ELF-1 (cell line): Measurements from ENCODE around the gene SMAD6.
"Not testable (repeated sequence)": the region's sequence is repeated elsewhere in the genome, so short reads cannot be mapped to it uniquely, and the experiment has no call there.

Experiments
- DNase-seq: peaks from one replicate; pipeline ENCODE4 v3.0.0-alpha.2; 2016; ENCODE audit warnings: low read depth, low spot score

Gene SMAD6

DNA sequence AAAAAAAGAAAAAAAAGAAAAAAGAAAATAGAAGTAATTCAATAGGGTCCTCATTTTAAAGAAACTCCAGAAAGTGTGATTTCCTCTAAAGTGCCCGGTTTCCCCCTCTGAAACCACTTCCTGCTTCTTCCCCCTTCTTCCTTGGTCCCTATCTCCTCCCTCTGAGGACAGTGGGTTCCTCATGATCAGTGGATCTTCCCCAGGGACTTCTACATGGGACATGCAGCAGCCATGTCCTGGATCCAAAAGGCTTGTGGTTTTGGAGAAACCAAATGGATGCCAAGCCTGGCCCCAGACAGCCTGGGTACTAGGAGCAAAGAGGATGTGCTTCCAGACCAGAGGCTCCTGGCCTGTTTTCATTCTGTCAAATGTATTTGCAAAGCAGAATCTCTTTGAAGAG, 26.6 kb upstream of the SMAD6 start:
- no peak for DNase-seq

DNA sequence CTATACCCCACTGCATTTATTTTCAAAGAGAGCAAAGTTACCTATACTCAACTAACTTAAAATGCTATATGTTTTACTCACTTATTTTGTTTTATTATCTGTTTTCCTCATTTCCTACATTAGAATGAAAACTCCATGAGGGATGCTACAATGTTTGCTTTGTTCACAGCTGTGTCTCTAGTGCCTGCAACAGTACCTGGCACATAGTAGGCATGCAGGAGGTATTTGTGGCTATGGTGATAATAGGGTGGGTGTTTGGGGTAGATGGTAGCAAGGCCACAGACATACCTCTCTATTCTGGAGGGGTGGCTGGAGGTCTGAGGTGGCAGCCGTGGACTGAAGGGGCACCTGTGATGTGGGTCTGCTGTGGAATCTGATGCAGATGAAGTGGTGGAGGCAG, 24.7 kb upstream of the SMAD6 start:
- no peak for DNase-seq

DNA sequence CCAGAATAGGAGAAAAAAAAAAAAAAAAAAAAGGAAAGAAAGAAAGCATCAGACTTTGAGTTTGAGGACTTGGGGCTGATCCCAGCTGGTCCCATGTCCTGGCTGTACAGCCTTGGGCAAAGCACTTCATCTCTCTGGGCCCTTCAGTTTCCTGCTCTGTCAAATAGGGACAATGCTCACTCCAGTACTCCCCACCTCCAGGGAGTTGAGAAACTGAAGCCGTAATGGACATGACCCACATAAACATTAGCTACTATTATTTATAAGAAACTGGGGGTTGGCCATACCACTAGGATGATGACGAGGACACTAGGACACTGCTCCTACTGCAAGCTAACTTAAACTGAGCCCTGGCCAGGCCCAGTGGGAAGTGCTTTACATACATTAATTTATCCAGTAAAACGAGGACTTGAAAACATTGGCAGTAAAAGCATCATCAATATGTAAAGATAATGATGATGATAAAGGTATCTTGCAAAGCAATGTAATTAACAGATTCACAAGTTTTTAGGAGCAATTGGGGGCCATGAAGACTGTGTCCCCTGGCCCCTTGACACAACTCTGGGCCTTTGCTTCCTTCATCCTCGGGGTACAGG, 22.9 kb upstream of the SMAD6 start:
- DNase-seq: no peak

DNA sequence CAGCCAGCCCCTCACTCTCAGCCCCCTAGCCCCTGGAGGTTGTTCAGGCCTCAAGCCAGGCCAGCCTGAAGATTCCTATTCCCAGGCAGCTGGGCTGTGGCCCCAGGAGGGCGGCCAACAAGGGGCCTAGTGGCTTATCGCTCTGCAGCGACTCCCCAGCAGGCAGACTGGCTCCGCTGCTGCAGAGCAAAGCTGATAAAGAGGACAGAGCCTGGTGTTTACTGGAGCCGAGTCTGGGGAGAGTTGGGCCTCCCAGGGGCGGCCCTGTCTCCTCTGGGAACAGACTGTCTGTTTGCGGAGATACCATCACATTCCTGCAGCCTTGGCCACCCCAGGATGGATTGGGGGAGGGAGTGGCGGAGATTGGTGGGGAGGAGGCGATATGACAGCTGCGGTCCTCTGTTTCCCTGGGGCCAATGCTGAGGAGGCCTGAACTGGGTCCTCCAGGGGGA, 22.4 kb upstream of the SMAD6 start:
- DNase-seq: peak; percentile 93

DNA sequence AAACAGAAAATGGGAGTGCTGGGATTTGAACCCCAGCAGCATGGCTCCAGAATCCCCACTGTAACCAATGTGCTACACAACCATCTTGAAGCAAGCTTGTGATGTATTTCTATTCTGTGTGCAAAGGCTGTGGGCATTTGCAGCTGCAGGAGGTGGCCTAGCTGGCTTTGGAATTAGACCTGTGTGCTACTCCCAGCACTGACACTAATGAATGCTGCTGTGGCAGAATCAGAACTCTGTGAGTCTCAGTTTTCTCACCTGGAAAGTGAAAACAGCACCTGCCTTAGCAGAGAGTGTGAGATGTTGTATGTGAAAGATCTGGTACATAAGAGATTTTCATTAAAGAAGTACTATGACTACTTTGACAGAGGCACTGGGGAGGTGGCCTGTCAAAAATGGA, 21.5 kb upstream of the SMAD6 start:
- no peak for DNase-seq

DNA sequence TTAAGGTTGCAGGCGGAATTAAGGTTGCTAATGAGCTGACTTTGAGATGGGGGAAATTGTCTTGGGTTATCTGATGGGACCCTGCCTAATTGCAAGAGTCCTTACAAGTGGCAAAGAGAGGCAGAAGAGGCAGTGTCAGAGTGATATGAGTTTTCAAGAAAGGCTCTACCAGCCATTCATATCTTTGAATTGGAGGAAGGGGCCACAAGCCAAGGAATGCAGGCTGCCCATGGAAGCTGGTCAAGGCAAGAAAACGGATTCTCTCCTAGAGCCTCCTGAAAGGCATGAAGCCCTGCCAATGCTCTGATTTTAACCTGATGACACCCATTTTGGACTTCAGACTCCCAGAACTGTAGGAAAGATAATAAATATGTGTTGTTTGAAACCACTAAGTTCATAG, 20.6 kb upstream of the SMAD6 start:
- DNase-seq: no peak

DNA sequence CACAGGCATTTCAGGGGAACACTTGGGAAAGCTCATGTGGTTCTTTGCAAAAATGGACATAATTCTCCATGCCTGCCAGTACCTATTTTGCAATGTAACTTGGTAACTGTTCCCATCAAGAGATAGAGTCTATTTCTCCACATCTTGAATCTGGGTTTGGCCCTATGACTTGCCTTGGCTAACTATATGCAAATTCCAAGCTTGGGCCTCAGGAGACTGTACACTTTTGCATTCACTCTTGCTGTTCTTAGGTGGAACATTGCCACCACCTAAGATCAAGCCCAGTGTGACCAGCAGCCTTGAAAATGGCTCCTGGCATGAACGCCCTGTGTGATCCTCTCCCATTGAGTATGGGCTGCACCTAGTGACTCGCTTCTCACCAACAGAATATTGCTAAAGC, 19.8 kb upstream of the SMAD6 start:
- DNase-seq: no peak

DNA sequence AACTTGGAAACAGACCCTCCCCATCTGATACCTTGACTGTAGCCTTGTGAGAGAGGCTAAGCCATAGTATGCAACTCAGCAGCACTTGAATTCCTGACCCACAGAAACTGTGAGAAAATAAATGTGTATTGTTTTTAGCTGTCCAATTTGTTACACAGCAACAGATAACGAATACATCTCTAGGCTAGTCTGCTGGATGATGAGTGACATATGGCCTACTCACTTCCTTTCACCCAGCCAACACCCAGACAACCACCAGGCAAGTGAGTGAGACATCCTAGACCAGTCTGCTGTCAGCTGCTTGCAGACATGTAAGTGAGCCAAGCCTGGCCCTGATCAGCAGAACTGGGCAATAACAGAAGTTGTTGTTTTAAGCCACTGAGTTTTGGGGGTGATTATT, 19.2 kb upstream of the SMAD6 start:
- no peak for DNase-seq

DNA sequence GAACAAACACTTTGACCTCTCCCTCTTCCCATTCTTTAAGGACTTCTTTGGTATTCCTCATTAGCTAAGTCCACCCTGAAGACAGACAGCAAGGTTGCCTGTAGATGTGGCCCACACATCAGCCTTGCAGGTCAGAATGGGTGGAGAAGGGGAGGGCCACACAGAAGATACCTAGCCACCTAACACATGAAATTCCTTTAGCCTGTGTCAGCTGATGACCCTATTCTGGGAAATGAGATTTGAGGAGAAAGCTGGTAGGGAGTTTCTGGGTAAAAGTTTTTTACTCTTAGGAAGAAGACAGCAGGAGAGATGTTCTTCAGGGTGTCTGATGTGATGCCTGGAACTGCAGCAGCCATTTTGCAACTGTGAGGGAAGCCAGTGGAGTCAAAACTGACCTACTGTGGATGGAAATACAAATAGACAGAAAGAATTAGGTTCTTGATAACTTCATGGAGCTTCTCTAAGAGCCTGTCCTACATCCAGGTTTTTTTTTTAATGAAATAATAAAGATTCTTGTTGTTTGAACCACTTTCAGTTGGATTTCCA, 17.8 kb upstream of the SMAD6 start:
- DNase-seq: no peak

DNA sequence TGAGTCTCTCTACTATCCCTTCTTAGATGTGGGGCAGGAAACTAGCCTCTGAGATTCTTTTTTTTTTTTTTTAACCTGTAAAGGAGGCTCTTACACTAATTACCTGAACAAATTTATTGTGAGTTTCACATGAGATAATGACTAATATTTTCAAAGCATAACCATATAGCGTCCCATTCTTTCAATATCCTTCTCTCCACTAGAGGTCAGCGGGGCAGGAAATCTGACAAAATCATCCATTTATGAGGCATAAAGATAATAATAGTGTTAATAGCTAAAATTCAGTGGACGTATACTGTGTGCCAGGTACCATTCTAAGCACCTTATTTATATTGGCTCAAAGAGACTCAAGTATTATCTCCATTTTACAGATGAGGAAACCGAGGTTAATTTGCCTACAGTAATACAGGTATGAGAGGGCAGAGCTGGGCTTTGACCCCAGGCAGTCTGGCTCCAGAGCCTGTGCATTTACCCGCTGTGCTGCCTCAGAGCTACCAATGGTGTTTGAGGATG, 16.3 kb upstream of the SMAD6 start:
- no peak for DNase-seq

DNA sequence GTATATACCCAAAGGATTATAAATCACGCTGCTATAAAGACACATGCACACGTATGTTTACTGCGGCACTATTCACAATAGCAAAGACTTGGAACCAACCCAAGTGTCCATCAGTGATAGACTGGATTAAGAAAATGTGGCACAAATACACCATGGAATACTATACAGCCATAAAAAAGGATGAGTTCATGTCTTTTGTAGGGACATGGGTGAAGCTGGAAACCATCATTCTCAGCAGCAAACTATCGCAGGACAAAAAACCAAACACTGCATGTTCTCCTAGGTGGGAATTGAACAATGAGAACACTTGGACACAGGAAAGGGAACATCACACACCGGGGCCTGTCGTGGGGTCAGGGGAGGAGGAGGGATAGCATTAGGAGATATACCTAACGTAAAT, 11.1 kb upstream of the SMAD6 start:
- not testable (repeated sequence) for DNase-seq

DNA sequence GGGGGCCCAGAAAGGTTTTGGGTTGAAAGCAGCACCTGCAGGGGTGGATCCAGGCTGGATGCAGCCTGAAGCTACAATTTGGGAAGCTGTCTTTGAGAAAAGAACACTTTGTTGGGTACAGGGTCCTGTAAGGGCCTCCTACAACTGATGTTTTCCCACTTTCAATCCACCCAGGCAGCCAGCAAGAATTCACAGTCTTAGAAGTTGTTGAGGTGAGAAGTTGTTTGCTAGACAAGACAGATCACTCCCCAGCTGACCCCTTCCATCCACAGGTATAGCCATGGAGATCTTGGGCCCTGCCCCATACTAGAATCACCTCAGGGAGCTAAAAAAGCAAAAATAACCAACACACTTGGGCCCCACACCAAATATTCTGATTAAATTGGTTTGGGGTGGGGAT, 10.3 kb upstream of the SMAD6 start:
- DNase-seq: no peak

DNA sequence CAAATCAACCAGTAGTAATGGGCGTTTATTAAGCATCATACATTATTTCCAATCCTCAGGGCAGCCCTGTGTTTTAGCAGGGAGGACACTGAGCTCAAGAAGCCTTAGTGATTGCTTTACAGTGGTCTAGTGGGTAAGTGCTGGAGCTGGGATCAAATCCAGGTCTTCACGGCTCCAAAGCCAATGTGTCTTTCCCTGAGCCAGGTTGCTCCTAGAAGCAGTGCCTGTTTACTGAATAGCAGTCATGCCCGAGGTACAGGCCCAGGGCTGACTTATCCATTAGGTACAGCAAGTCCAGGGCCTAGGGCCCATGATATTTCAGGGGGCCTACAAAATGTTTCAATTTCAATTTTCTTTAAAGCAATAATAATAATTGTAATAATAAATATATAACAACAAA, 9.6 kb upstream of the SMAD6 start:
- no peak for DNase-seq

DNA sequence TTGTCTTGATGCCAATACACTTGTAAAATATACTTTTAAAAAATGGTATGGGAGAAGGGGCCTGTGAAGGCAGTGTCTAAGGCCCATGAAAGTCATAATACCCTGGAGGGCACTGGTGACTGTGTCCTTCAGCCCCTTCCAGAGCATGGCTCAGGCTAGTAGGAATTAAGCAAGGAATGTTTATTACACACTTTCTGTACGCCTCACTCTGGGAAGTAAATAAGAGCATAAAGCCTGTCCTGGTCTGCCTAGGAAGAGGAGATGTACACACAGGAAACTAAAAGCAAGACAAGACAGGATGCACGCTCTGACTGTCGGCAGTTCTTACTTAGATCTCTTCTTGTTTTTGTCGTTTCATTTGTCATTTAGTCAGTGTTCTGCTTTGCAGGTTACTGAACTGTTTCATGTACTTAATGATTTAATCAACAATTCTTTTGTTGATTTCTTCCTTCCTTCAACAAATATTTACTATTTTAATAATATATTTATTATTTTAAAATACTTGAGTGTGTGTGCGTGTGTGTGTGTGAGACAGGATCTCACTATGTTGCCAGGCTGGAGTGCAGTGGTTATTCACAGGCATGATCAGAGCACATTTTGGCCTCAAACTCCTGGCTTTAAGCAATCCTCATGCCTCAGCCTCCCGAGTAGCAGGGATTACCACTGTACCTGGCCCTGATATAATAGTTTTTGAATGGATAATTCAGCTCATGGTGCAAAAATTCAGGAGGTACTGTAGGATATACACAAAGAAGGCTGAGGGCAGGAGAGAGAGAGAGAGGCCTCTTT, 9.0 kb upstream of the SMAD6 start:
- DNase-seq: no peak

DNA sequence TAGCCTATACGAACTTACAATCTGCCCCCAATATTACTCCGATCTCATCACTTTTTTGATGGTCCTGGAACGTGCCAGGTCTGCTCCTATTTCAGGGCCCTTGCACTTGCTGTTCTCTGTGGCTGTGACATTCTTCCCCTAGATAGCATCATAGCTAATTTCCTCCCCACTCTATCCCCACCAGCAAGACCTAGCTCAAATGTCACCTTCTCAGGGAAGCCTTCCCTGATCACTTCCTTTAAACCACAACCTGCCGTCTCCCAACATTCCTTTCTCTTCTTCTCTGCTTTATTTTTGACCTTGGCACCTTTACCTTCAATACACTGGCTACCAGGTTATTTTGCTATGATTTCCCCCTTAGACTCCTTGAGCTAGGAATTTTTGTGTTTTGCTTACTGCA, 5.3 kb upstream of the SMAD6 start:
- DNase-seq: no peak

DNA sequence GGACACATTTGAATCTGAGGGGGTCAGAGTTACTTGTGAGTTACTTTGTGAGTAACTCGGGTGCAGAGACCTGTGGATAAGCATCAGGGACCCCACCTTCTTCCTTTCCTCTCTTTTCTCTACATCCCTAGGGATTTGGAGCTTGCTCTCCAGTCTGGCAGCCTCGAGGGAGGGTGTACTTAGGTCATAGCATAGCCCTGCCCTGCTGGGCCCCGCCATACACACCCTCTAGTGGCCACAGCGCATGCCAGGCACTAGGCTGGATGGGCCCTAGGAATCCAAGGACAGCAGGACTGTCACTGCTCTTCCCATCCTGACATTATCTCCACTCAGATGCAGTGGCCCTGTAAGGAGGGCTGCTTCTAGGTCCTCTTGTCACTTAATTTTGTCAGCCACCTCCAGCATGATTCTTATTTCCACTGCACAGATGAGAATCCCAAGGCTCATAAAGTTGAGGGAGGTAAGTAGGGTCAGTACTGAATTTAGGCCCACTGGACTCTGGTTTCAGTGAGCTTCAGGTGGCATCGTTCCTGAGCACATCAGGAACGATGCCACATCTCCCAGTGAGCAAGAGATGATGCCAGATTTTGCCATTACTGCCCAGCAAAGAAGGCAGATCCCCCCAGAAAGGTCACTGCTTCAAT, 3.6 kb upstream of the SMAD6 start:
- DNase-seq: peak; percentile 86

DNA sequence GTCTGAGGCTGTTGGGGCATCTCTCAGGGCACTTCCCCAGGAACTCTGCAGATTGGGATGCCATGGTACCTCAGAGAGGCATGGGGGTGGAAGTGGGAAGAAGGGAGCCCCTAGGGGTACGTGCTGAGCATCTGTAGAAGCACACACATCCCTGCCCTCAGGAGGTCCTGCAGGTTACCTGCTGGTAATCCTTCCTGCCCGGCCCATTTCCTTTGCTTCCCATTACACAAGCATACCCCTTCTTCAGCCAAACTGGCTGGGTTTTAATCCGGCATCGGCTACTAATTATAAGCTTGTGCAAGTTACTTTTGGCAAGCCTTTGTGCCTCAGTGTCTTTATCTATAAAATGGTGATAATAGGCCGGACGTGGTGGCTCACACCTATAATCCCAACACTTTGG, 3.1 kb upstream of the SMAD6 start:
- DNase-seq: no peak

DNA sequence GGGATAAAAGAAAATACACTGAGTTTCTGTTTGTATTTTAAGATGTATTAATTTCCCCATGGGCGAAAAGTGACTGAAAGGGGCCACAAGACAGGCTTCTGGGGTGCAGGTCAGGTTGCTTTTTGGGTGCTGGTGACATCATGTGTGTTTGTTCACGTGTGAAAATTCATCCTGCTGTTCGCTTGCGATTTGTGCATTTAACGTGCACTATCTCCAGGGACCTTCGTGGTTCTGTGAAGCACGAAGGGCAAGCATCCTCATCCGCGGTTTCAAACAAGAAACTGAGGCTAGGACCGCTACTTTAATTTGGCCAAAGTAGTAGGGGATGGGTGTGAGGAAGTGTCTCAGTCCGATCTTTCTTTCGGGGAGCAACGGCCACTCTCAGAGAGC, 1.6 kb upstream of the SMAD6 start:
- no peak for DNase-seq

DNA sequence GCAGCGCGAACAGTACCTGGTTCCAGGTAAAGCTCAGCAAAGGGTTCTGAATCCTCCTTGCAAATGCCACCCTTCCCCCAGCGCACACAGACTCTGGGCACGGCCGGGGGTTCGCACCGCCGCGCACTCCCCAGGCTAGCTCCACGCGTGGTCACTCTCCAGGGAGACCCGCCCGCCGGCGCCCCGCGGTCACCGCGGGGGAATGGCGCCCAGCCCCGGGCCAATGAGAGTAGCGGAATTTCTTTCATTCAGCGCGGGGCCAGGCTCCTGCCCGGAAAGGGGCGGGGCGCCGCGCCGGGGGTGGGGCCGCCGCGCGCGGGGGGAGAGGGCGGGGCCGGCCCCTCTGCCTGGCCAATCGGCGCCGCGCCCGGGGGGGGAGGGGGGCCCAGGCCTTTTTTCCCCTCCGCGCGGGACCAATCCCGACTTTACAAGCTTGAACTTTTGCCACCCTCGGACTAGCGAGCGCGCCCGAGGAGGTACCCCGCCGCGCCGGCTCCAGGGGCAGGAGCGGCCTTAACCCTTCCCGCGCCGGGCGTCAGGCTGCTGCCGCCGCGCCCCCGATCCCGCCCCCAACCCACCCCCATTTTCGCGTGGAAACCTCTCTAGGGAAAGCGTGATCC, 1.1 kb upstream of the SMAD6 start:
- peak; percentile 95 for DNase-seq

DNA sequence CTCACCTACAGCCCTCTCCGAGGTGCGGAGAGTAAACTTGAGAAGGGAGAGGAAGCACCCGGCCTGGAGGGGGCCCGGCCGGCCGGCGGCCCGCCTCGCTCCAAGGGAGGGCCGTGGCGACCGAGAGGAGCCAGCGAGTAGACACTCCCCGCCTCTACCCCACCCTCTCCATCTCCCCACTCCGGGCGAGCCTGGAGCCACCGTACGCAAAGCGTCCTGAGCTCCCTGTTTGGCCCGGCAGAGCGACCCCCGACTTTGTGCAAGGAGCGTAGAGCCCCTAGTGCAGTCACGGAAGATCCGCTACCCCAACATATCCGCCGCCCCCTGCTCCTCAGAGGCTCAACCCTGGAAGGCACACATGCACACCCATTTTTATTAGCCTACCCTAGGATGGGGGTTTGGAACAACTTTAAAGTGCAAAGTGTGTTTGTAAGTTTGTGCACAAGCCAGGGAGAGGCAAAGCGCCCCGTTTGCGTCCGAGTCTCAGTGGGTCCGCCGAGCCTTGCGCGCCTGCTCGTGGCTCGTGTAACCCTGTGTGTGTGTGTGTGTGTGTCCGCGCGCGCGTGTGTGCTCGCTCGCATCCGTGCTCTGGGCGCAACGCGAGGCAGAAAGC, 508 bp upstream of the SMAD6 start:
- DNase-seq: peak; percentile 75

DNA sequence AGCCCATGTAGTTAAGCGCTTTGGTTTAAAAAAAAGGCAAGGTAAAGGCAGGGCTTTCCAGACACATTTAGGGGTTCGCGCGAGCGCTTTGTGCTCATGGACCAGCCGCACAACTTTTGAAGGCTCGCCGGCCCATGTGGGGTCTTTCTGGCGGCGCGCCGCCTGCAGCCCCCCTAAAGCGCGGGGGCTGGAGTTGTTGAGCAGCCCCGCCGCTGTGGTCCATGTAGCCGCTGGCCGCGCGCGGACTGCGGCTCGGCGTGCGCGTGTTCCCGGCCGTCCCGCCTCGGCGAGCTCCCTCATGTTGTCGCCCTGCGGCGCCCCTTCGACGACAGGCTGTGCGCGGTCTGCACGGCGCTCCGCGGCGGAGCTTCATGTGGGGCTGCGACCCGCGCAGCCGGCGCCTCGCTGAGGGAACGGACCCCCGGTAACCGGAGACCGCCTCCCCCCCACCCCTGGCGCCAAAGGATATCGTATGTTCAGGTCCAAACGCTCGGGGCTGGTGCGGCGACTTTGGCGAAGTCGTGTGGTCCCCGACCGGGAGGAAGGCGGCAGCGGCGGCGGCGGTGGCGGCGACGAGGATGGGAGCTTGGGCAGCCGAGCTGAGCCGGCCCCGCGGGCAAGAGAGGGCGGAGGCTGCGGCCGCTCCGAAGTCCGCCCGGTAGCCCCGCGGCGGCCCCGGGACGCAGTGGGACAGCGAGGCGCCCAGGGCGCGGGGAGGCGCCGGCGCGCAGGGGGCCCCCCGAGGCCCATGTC, 927 bp downstream of the SMAD6 start:
- DNase-seq: peak; percentile 50
